ENCODE results near the gene SBF1.
A peak's percentile ranks its signal among the peaks of the same experiment; 100 is the strongest.

The SBF1 gene

GRCh38 chr22:50465066-50465930 lies 9.5 kb downstream of the SBF1 start:
- no peak for DNase-seq (ENCODE audit: low read depth in 2 of 2)

GRCh38 chr22:50464451-50464850 lies 10.4 kb downstream of the SBF1 start:
- DNase-seq (ENCODE audit: low read depth in 2 of 2): no peak

- DNase-seq (ENCODE audit: low read depth in 2 of 2): no peak
Measured at GRCh38 chr22:50463188-50463900, 11.5 kb downstream of the SBF1 start.

- DNase-seq (ENCODE audit: low read depth in 2 of 2): no peak
Measured at GRCh38 chr22:50461979-50462540, 12.8 kb downstream of the SBF1 start.

GRCh38 chr22:50461536-50461935 lies 13.3 kb downstream of the SBF1 start:
- DNase-seq (ENCODE audit: low read depth in 2 of 2): no peak

- no peak for DNase-seq (ENCODE audit: low read depth in 2 of 2)
Measured at GRCh38 chr22:50460938-50461337, 13.9 kb downstream of the SBF1 start.

GRCh38 chr22:50459496-50460140 lies 15.2 kb downstream of the SBF1 start:
- DNase-seq (ENCODE audit: low read depth in 2 of 2): no peak

- no peak for DNase-seq (ENCODE audit: low read depth in 2 of 2)
Measured at GRCh38 chr22:50459016-50459415, 15.8 kb downstream of the SBF1 start.

GRCh38 chr22:50456466-50457234 lies 18.2 kb downstream of the SBF1 start:
- DNase-seq (ENCODE audit: low read depth in 2 of 2): no peak

- no peak for DNase-seq (ENCODE audit: low read depth in 2 of 2)
Measured at GRCh38 chr22:50456026-50456425, 18.8 kb downstream of the SBF1 start.

- DNase-seq (ENCODE audit: low read depth in 2 of 2): no peak
Measured at GRCh38 chr22:50455201-50455600, 19.6 kb downstream of the SBF1 start.

- DNase-seq (ENCODE audit: low read depth in 2 of 2): no peak
Measured at GRCh38 chr22:50454556-50455075, 20.2 kb downstream of the SBF1 start.

GRCh38 chr22:50452649-50453048 lies 22.2 kb downstream of the SBF1 start:
- DNase-seq (ENCODE audit: low read depth in 2 of 2): no peak

- DNase-seq (ENCODE audit: low read depth in 2 of 2): no peak
Measured at GRCh38 chr22:50447576-50448551, 27.0 kb downstream of the SBF1 start.

GRCh38 chr22:50446708-50447575 lies 27.9 kb downstream of the SBF1 start:
- DNase-seq (ENCODE audit: low read depth in 2 of 2): no peak

GRCh38 chr22:50445880-50446707 lies 28.7 kb downstream of the SBF1 start:
- DNase-seq (ENCODE audit: low read depth in 2 of 2): no peak

- DNase-seq (ENCODE audit: low read depth in 2 of 2): peak; percentile 23 to 29
Measured at GRCh38 chr22:50445071-50445879, 29.6 kb downstream of the SBF1 start.
